Activated CD8-positive, alpha-beta memory T cell treated with anti-CD3 and anti-CD28 coated beads for 24 hours (primary cell): ENCODE measurements around the gene ITGB2.

Source experiments
- DNase-seq: peaks from one replicate; pipeline ENCODE4 v3.0.0-alpha.2; 2020

ITGB2 gene

DNA sequence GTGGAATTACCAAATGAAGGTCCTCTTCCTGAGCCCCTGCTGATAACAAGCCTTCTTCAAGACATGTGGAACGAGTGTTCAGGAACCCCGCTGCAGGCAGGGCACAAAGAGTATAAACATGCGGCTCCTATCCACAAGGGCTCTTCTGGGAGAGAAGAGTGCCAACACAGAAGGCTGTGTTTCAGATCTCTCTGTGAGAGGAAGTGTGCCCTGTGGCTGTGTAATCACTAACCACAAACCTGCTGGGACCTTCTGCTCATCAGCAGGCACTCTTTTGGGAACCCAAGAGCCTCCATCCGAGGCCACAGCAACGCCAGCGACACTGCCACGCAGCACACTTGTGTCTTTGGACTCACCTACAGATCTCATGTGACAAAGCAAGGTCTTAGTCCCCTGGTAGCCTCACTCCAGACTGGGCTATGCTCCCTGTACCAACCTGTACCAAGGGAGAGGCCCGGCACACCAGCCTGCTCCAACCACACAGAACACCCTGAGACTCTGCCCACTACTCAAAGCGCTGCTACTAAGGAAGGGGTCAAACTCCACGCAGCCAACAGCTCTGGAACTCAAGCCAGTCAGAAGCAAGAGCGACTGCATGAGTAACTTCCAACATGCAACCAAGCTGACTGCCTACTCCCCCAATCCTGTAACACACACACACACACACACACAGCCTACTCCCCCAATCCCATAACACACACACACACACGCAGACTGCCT, 55.0 kb downstream of the ITGB2 start:
- DNase-seq = no peak

DNA sequence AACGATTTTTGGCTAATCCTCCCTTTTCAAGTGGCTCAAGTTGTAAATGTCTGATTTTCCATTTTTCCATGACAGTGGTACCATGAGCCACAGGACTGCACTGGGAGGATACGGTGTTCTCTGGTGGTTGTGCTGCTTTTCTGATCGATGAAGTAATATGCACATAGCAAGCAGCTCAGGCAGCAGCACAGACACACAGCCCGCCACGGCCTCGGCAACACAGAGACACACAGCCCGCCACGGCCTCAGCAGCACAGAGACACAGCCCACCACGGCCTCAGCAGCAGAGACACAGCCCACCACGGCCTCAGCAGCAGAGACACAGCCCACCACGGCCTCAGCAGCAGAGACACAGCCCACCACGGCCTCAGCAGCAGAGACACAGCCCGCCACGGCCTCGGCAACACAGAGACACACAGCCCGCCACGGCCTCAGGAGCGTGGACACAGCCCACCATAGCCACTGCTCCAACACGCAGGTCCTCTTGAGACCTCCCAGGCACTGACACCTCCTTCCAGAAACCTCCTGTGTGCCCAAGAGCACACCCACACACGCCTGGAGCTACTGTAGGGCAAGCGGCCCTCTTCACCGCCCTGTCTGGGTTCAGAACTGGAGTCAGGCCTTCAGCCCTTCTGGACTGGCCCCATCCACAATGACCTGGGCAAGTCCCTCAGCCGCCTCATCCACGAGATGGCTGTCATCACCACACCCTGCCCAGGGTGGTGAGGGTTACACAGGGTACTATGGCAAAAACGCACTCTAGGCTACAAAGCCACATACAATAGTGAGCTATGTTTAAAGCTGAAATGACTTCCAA, 57.6 kb downstream of the ITGB2 start:
- no peak for DNase-seq

DNA sequence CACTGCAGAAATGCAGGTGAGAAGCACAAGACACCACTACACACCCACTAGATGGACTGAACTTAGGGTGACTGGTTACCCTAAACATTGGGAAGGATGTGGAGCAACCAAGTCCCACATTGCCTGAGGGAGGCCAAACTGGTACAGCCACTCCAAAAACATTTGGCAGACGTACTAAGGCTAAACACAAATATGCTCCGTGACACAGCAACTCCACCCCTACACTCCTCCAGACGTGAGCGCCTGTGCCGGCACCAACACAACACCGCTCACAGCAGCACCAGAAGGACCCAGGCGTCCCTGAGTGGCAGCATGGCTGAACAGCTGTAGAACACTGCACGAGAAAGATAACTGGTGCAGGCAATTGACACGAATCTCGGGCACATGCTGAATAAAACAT, 61.9 kb downstream of the ITGB2 start:
- DNase-seq = no peak

DNA sequence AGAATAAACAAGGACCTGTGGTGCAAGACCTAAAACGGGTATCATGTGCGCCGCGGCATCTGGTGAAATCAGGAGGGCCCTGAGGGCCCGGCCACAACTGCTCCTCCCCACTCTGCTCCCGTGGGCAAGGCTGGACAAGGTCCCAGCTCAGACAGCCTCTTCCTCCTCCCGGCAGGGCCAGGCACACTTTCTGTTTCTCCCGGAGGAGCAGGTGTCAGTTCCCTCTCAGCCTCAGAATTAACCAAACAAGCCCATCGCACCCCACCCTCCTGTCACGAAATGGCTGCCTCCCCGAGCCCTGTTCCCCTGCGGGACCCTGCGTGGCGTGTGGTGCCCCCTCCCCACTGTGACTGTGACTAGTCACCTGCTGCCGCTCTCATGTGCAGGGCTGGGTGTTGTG, 62.4 kb downstream of the ITGB2 start:
- no peak for DNase-seq

DNA sequence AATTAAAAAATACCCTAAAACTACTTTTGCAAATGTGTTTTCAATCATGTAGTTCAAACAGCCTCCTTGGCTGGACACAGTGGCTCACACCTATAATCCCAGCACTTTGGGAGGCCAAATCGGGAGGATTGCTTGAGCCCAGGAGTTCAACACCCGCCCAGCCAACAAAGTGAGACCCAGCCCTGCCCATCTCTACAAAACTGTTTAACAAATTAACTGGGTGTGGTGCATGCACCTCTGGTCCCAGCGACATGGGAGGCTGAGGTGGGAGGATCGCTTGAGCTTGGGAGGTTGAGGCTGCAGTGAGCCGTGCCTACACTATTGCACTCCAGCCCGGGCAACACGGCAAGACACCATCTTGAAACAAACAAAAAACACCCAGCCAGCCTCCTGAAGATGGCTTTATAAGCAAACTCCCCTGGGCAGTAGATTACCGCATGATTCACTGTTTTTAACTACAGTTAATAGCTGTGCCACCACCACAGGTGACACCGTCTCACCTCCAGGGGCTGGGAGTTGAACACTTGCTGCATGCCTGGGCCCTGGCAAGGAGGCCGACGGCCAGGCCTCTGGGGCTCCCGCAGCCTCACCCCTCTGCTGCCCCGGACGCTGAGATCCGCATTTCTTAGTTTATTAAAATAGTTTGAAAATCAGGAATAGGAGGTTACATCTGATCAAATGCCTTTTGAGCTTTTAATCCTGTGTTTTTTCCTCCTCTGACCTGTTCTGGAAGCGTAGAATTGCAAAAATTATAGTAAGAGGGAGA, 63.4 kb downstream of the ITGB2 start:
- no peak for DNase-seq

DNA sequence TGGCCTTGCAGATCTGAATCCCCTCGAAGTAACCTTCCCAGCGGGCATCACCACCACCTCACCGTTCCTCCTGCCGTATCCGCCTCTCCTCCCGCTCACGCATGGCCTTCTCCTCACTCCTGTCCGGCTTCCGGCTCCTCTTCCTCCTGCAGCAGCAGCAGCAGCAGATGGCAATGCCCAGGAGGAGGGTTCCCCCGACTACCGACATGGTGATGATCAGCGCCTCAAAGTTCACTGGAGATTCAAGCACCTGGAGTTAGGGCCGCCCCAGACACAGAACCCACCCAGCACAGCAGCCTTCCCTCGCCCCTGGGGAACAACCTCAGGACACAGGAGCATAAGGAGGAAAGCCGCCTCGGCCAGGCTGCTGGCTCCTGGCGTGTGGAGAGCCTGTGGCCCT, 64.6 kb downstream of the ITGB2 start:
- DNase-seq = no peak

DNA sequence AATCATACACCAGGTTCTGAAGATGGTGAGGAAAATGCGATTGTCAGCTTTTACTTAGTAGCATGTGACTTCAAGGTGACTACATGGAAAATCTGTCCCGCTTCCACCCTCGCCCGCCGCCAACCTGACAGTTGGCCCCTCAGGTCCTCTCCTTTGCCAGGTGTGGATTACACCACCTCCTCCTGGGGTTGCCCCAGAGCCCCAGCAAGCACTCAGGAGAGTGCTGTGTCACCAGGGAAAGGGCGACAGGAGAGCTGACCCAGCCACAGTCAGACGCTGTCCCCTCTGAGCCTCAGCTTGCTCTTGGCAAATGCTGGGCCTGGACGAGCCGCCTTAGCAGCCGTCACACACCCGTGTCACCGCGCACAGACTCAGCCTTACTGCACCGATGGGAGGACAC, 65.1 kb downstream of the ITGB2 start:
- DNase-seq = no peak

DNA sequence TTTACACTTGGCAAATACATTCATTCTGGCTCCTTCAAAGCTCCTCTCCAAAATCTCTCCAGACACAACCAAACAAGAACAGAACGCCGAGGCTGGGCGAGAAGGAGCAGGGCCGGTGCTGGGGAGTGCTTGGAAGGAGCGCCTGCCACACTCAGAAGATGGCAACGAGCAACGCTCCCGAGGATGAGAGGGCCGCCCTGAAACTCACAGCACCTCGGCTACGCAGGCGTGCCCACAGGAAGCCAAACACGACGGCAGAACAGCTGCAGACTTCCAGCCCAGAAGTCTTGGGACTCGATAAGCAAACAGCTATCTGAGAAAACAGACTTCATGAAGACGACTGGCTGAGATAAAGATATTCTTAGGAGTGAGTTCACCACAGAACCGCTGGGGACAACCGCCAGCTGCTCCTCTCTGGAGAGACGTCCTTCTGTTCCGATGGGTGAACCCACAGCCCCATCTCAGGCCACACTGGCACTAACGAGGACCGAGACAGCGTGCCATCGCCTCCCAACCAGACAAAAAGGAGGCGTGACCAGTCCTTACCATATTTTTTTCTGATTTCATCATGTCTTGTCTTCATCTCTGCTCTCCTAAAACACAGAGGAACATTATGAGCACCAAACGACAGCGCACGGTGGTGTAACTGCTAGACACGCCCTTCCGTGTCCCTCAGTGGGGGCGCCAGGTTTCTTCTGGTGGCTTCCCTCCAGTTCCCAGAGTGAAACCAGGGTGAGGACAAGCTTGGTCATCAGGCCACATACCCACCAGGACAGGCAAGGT, 65.8 kb downstream of the ITGB2 start:
- DNase-seq = no peak

DNA sequence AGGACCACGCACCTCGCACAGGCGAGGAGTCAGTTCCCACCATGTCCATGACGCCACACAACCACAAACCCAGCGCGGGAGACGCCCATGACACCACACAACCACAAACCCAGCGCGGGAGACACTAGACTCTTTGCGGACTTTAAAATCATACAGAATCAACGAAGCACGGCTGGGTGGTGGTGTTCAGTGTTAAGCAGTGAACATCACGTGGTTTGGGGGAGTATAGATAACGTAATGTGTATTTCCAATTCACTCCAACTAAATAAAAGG, 66.4 kb downstream of the ITGB2 start:
- DNase-seq = no peak

DNA sequence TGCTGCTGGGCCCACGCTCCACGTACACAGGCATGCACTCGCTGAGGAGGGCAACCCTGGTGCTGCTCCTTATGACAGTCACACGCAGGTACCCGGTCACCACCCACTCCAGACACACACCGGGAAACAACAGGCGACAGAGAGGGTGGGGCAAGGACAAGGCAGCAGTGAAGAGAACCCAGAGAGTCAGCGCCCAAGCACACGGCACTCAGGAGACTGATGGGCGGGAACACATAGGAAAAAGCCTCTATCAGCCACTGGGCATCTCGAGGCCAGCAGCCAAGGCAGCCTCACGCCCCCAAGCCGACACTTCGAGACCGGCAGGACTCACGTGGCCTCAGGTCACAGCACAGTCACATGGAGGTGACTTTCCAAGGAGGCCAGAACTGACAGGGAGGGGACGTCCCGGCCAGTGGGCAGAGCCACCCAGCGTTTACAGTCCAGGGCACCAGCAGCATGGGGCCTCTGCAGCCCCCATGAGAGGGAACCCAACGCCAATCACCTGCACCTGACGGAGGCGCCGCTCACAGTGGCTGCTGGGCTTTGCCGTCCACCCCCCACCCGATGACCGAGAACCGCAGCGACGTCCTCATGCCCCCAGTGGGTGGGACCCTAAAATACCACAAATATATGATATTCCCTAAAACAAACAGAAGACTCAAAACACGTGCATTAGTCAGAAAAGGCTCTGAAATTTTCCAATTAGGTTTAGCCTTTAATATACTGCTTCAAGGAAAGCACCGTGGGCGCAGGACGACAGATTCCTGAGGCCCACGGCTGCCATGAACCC, 66.9 kb downstream of the ITGB2 start:
- no peak for DNase-seq

DNA sequence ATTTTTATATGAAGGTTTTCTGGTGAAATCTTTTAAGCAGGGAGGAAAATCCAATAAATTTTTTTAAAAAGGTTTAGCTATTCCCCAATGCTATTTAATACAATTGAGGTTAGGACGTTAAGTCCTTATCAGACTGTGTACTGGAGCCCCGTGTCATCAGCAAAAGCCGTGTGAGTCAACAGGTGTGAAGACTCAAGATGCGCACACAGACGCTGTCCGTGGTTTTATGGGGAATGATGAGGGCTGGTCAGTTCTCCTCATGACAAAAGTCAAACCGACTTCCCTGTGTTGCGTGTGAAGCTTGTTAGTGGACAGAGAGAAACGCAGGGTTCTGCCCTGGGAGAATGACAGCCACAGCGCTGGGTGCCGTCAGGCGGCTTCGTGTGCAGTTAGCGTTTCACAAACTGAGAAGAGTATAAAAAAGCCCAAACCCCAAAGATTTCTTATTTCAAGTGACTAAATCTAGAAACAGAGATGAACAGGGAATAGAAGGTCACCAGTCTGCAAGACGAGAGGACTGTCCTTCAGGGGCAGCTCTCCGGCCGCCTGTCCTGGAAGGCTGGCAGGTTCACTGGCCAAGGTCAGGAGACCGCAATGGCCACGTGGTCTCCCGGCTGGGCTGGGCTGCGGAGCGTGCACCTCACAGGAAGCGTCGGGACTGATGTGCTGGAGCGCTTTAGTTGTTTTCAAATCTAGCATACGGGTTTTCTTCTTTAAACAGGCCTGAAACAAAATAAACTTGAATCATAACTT, 69.6 kb downstream of the ITGB2 start:
- DNase-seq = no peak

DNA sequence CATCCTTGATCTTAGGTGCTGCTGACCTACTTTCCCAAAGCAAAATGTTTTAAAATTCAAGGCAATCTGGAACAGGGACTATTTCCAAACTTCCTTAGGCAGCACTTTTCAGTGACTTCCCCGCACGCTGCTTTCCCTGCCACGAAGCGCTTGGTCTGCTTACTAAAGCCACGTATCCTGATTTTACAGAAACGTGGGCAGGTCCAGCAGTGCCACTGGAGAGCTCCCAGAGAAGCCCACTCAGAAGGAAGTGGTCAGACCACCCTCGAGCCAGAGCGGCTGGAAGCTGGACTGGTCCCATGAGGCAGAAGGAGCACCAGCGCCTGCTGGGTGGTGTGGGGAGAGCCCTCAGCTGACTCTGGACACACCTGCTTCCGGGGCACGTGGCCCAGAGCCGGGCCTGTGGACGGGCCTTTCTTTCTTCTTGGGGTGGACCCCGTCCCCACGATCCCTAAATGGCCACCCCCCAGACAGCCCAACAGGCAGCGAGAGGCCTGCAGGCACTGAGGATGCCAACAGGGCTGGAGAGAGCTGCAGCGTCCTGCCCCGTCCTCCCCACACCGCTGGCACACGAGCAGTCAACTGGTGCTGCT, 70.4 kb downstream of the ITGB2 start:
- DNase-seq = no peak

DNA sequence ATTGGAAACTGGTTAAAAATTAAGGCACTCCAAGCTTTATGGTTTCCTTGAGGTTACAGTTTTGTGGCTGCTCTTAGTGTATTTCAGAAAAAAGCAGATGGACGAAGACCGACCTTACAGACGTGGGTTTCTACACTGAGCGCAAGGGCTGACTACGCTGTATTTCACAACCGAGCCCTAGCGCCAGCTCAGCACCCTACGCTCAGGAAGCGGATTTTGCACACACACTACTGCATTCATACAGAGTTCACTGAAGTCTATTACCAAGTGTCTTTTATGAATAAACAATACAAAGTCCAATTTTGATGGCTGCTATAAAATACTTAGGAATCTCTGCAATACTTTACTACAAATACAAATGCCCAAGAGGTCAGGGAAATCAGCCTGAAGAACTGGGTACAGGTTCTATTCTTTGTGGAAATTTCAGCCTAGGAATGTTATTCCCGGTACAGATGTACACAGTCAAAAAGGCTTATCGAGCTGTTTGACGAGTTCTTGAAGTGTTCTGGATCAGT, 71.0 kb downstream of the ITGB2 start:
- DNase-seq = no peak

DNA sequence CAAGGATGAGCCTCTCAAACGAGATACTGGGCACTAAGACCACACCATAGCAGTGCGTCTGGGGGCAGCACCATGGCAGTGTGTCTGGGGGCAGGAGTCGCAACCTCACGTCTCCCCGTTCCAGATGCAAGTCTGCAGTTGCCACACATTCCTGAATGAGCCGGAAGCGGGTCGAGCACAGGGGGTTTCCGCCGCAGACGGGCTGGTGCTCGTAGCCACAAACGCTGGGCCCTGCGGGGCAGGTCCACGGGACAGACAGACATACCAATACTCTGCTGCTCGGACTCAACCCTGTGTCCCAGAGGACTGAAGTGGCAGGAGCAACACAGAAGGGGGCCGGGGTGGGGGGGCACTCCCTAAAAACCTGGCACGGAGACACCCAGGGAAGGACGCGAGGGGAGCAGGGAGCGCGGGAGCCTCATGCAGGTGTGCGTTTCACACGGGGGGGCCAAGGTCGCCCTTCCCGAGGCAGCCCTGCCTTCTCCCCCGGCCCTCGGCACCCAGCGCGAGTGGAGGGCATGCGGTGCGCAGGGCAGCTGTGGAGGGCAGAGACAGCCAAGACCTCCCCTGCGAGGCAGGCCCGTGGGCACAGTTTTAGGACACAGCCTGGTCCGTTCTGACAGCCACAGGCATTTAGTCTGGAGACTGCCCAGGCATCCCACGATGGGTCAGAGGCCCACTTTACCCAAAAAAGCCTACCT, 71.7 kb downstream of the ITGB2 start:
- DNase-seq = no peak

DNA sequence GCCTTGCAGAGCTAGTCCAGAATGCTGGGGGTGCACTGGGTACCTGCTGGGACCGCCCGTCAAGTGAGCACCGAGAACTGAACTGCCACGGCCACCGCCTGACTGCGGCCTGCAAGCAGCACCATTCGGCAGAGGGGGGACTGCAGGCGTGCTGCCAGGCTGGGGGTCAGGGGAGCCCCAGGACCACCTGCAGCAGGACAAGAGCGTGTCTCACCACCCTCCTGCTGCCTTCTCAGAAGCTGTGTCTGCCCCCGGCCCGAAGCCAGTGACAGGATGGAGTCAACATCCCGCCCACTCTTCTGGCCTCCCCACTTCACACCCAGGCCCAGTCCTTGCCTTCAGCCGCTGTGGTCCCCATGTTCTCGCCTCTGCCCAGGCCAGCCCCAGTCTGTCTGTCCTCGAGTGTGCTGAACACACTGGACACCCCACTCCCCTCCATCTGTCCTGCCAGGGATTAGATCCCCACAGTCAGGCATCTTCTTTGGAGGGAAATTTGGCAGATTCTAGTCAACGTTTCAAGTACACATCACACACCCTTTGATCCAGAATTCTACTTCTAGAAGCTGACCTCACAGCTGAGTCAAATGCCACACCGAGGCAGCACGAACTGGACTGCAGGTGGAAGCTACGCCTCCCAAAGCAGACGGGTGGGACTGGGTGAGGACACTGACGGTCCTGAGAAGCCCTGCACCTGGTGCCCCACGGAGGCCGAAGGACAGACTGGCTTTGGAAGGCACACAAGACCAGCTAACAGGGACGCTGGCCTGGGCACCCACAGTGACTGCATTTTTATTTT, 73.2 kb downstream of the ITGB2 start:
- no peak for DNase-seq

DNA sequence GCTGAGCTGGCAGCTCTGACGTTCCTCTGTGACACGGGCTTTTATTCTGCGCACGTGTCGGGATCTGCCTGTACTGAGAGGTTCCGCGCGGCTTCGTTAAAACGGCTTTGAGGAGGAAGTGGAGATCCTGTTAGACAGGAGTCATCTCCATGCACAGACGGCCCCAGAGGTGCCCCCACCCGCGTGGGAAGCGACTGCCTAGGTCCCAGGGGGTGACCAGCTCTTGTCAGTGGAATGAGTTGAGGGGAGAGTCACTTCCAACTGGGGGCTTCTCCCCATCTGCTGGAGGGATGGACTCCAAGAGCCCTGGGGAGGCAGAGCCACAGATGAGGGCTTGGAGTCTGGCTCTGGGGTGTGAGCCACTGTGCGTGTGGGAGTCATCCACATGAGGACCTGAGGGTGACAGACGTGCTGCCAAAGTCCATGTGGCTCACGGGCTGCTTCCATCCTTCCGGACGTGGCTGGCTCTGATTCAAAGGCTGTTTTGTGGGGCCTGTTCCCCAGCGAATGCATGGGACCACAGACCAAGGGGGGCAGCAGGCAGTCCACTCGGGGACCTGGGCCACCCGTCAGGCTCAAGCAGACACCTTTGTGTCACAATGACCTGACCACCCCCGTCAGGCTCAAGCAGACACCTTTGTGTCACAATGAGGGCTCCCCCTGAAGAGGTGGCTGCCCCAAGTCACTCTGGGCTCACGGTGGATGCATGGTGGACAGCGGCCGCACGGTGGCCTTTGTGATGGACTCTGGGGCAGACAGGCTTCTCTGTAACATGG, 74.0 kb downstream of the ITGB2 start:
- DNase-seq = peak; percentile 73

DNA sequence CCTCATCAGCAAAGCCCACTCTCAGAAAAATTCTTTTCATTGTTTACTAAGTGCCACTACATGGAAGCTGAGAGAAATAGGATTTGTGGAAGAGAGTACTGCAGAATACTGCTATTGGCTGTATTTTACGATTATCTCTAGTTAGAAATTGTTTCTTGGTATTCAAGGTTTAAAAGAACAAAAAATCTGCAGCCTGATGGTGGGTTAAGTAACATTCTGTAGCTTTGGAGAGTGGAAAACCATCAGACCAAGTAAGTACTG, 74.5 kb downstream of the ITGB2 start:
- no peak for DNase-seq

DNA sequence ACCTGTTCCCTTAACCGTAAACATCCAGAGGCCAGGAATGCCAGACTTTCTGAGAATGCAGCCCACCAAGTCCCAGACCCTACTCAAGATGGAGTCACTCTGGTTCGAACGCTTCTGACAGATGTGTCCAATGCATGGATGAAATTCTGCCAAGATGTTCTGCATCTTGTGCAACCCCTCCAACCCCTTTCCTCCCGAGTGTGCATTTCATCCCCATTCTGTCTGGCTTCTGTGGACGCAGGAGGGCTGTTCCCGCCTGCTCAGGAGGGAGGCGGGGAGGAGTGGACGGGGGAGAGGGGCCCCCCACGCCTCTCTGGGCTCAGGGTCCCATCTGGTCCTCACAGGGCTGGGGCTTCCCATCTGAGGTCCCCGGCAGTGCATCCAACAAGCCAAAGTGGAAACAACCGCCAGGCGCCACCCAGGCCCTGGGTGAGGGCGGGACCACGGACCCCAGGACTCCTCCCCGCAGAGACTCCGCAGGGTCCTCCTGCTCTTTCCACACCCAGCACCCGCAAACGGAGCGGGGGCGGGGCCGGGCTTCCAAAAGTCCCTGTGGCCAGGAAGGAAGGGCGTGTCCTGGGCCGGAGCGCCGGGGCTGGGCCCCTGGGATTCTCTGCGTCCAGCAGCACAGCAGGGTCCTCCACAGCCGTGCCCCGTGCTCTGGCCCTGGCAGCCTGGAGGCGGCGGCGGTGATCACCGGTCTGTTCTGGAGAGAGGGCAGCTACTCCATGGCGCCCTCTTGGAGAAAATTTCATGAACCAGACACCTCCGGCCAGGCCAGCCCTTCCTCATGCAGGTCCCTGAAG, 75.1 kb downstream of the ITGB2 start:
- DNase-seq = peak; percentile 83
